ENCODE data around the gene HMGN1.

The HMGN1 gene

GRCh38 chr21:39332175-39332574 lies 16.7 kb downstream of the HMGN1 start:
- DNase-seq = no peak
- Mint-ChIP-seq H3K27me3 (peaks cover 17% of the 10 kb centered on the region), H3K4me1 (no peaks in the 10 kb centered on the region), H3K27ac (no peak overlapping the region), H3K36me3 (no peaks in the 10 kb centered on the region), H3K9me3 (no peaks in the 10 kb centered on the region), H3K4me3 (no peak overlapping the region)
- CTCF ChIA-PET = no interaction called here

- H3K4me1 Mint-ChIP-seq = no peaks in the 10 kb centered on the region
- peaks cover 25% of the 10 kb centered on the region for H3K27me3 Mint-ChIP-seq
These were observed 18.9 kb downstream of the HMGN1 start for GRCh38 chr21:39330001-39330400.

DNA sequence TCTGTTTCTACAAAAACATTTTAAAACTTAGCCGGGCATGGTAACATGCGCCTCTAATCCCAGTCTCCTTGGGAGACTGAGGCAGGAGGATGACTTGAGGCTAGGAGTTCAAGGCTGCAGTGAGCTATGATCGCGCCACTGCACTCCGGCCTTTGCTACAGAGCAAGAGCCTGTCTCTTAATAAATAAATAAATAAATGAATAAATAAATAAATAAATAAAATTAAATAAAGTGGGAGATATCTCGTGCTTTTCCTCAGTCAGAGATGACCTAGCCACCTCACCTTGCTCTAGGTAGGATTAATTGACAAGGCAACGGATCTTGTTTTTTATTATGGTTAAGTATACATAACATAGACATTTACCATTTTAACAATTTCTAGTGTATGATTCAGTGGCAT lies 21.2 kb downstream of the HMGN1 start:
- H3K4me3 Mint-ChIP-seq = no peak overlapping the region
- H3K27ac Mint-ChIP-seq = no peak overlapping the region
- no peak for DNase-seq
- no peaks in the 10 kb centered on the region for H3K9me3 Mint-ChIP-seq
- H3K4me1 Mint-ChIP-seq = no peaks in the 10 kb centered on the region
- peaks cover 34% of the 10 kb centered on the region for H3K27me3 Mint-ChIP-seq
- CTCF ChIA-PET = interaction anchor here (1.0 kb wide), 1 partner anchor 52 kb away, joined by 3 read pairs; a partner anchor contains a TSS
- no peaks in the 10 kb centered on the region for H3K36me3 Mint-ChIP-seq

More at GRCh38 chr21:39330001-39330400, 18.9 kb downstream of the HMGN1 start:
- no peak overlapping the region for H3K27ac Mint-ChIP-seq
- no peaks in the 10 kb centered on the region for H3K36me3 Mint-ChIP-seq
- DNase-seq = no peak
- H3K4me3 Mint-ChIP-seq = no peak overlapping the region
- no peaks in the 10 kb centered on the region for H3K9me3 Mint-ChIP-seq
- CTCF ChIA-PET = no interaction called here

- no peak for DNase-seq
- CTCF ChIA-PET = no interaction called here
- no peaks in the 10 kb centered on the region for H3K4me1 Mint-ChIP-seq
- H3K9me3 Mint-ChIP-seq = no peaks in the 10 kb centered on the region
- H3K27me3 Mint-ChIP-seq = peaks cover 33% of the 10 kb centered on the region
- no peaks in the 10 kb centered on the region for H3K36me3 Mint-ChIP-seq
- no peak overlapping the region for H3K4me3 Mint-ChIP-seq
- no peak overlapping the region for H3K27ac Mint-ChIP-seq
These were observed 22.1 kb downstream of the HMGN1 start for GRCh38 chr21:39326607-39327307.

DNA sequence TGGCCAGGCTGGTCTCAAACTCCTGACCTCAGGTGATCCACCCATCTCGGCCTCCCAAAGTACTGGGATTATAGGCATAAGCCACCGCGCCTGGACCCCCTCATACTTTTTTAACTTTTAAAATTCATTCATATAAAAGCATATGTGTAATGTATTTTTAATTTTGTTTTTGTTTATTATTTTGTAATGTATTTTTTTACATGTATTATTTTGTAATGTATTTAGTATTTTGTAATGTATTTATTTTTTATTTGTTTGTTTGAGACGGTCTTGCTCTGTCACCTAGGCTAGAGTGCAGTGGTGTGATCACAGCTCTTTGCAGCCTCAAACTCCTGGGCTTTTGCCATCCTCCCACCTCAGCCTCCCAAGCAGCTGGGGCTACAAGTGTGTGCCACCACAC lies 23.4 kb downstream of the HMGN1 start:
- Mint-ChIP-seq H3K4me3 (no peak overlapping the region), H3K4me1 (no peaks in the 10 kb centered on the region), H3K27me3 (peaks cover 34% of the 10 kb centered on the region), H3K27ac (no peak overlapping the region), H3K36me3 (no peaks in the 10 kb centered on the region), H3K9me3 (no peaks in the 10 kb centered on the region)
- CTCF ChIA-PET = no interaction called here
- no peak for DNase-seq

DNA sequence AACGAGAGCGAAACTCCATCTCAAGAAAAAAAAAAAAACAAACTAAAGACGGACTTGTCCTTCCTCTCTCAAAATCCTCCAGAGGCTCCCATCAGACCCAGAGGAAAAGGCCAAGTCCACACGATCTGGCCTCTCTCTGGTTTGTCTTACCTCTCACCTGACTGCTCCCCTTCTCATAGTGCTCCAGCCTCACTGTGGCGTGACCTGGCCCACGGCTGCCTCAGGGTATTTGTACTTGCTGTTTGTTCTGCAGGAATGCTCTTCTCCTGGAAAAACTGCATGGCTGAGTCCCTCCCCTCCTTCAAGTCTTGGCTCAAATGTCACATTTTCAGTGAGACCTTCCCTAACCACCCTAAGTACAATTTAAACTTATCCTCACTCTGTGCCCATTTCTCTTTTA lies 27.5 kb downstream of the HMGN1 start:
- Mint-ChIP-seq H3K36me3 (no peaks in the 10 kb centered on the region), H3K27me3 (peaks cover 30% of the 10 kb centered on the region), H3K4me3 (no peak overlapping the region), H3K9me3 (no peaks in the 10 kb centered on the region), H3K27ac (no peak overlapping the region), H3K4me1 (no peaks in the 10 kb centered on the region)
- no peak for DNase-seq
- CTCF ChIA-PET = no interaction called here

DNA sequence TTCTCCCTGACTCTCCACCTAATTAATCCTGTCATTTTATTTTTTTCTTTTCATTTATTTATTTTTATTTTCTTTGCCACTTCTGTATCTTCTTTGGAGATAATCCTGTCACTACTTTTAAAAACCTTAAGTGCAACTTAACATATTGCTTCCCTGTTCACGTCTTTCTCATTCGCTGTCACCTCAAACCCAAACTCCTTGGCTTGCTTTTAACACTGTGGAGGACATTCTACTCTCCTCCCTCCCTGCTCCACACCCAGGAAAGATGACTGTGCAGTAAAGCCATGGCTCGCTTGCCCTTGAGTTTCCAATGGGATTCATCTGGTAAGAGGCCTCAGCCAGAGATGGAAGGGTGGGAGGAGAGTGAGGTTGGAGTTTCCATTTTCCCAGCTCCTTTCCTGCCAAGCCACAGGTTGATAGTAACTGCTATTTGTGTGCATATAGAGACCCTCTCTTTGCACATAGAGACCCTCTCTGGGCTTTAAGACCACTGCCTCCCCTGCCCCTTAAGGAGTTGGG lies 29.0 kb downstream of the HMGN1 start:
- peaks cover 26% of the 10 kb centered on the region for H3K27me3 Mint-ChIP-seq
- CTCF ChIA-PET = no interaction called here
- DNase-seq = no peak
- H3K4me3 Mint-ChIP-seq = no peak overlapping the region
- peaks cover 8% of the 10 kb centered on the region for H3K4me1 Mint-ChIP-seq
- H3K36me3 Mint-ChIP-seq = no peaks in the 10 kb centered on the region
- H3K27ac Mint-ChIP-seq = no peak overlapping the region
- no peaks in the 10 kb centered on the region for H3K9me3 Mint-ChIP-seq

GRCh38 chr21:39319251-39319756 lies 29.6 kb downstream of the HMGN1 start:
- H3K4me1 Mint-ChIP-seq = peaks cover 12% of the 10 kb centered on the region
- H3K36me3 Mint-ChIP-seq = no peaks in the 10 kb centered on the region
- no peak for DNase-seq
- CTCF ChIA-PET = no interaction called here
- no peak overlapping the region for H3K4me3 Mint-ChIP-seq
- H3K27ac Mint-ChIP-seq = no peak overlapping the region
- no peaks in the 10 kb centered on the region for H3K9me3 Mint-ChIP-seq
- peaks cover 27% of the 10 kb centered on the region for H3K27me3 Mint-ChIP-seq

DNA sequence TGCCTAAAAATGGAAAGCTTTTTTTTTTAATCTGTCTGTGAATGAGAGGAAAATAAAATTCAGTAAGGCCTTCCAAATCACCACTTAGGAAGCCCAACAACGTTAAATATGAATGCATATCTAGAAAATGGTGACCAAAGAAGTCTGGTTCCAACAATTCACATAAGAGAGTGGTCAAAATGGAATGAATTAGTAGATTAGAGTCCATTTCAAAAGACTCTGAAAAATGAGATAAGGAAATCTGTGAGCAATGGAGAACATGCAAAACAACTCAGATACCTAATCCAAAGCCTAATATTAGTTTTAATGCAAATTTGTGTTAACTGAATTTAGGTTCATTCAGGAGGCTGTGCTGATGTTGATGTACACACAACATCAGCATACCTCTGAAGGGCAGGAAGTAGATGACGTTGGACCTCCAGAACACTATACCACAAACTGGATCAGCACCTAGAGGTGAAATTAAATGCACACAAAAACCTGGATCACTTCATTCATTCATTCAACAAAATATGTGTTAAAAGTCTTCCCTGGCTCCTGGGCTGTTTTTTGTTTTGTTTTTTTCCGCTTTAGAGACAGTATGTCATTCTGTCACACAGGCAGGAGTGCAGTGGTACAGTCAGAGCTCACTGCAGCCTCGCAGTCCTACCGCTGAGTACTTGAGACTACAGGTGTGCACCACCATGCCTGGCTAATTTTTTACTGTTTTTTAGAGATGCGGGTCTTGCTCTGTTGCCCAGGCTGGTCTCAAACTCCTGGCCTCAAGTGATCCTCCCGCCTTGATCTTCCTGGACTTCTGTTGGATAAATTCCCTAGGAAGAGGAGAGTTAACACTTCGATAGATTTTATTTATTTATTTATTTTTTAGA lies 30.6 kb downstream of the HMGN1 start:
- H3K4me1 Mint-ChIP-seq = peaks cover 15% of the 10 kb centered on the region
- peaks cover 27% of the 10 kb centered on the region for H3K27me3 Mint-ChIP-seq
- no peaks in the 10 kb centered on the region for H3K9me3 Mint-ChIP-seq
- CTCF ChIA-PET = no interaction called here
- no peak overlapping the region for H3K27ac Mint-ChIP-seq
- H3K36me3 Mint-ChIP-seq = no peaks in the 10 kb centered on the region
- DNase-seq = no peak
- no peak overlapping the region for H3K4me3 Mint-ChIP-seq

GRCh38 chr21:39317134-39318090 lies 31.5 kb downstream of the HMGN1 start:
- CTCF ChIA-PET = no interaction called here
- H3K36me3 Mint-ChIP-seq = no peaks in the 10 kb centered on the region
- no peaks in the 10 kb centered on the region for H3K9me3 Mint-ChIP-seq
- H3K27ac Mint-ChIP-seq = no peak overlapping the region
- H3K4me3 Mint-ChIP-seq = no peak overlapping the region
- no peak for DNase-seq
- peaks cover 15% of the 10 kb centered on the region for H3K4me1 Mint-ChIP-seq
- peaks cover 22% of the 10 kb centered on the region for H3K27me3 Mint-ChIP-seq

- DNase-seq = no peak
- Mint-ChIP-seq H3K4me3 (no peak overlapping the region), H3K36me3 (peaks cover 6% of the 10 kb centered on the region), H3K4me1 (peaks cover 21% of the 10 kb centered on the region), H3K27ac (no peak overlapping the region), H3K27me3 (peaks cover 18% of the 10 kb centered on the region), H3K9me3 (no peaks in the 10 kb centered on the region)
- CTCF ChIA-PET = no interaction called here
These were observed 32.2 kb downstream of the HMGN1 start for GRCh38 chr21:39316729-39317128.

- H3K27ac Mint-ChIP-seq = no peak overlapping the region
- no peaks in the 10 kb centered on the region for H3K9me3 Mint-ChIP-seq
- CTCF ChIA-PET = interaction anchor here (0.8 to 1.3 kb wide), 2 partner anchors 33 to 75 kb away, joined by 3 to 6 read pairs; partner anchors contain the start of gene HMGN1
- H3K27me3 Mint-ChIP-seq = peaks cover 13% of the 10 kb centered on the region
- no peak overlapping the region for H3K4me3 Mint-ChIP-seq
- peaks cover 28% of the 10 kb centered on the region for H3K4me1 Mint-ChIP-seq
- peaks cover 10% of the 10 kb centered on the region for H3K36me3 Mint-ChIP-seq
- DNase-seq = no peak
These were observed 33.1 kb downstream of the HMGN1 start for GRCh38 chr21:39315603-39316445.

All from activated naive CD4-positive, alpha-beta T cell treated with anti-CD3 and anti-CD28 coated beads, Interleukin-2, amount 10 ng/mL, durations not matched to agents 7 days and 5 days (primary cell).